Left cardiac atrium (tissue), 4 donors: ENCODE results near the gene EARS2. TPM values are rescaled to one million over a fixed set of nuclear protein-coding genes. Genes with fewer than 3 reads are reported as not detected.
"Not testable (repeated sequence)": the region's sequence is repeated elsewhere in the genome, so short reads cannot be mapped to it uniquely, and the experiment has no call there.

Experiments used
- ATAC-seq, 2 donors: fragments of 200-7000 bp; cut with Tn5 transposase; one replicate each; pipeline ENCODE4 v1.9.1; 2020; ENCODE audit warnings: mild to moderate bottlenecking in 2 of 2, moderate library complexity in 2 of 2
- DNase-seq: peaks from one replicate; pipeline ENCODE4 v3.0.0-alpha.2; 2020
- intact Hi-C, 2 donors: fragments of 100-400 bp; cut with DNase I; formaldehyde crosslinking; loops; one replicate each; pipeline versions ENCODE4 v1.14.1 to v1.15.1; 2022 to 2023
- long read RNA-seq: library from polyadenylated mRNA; unstranded; transcript quantifications from one replicate; pipeline ENCODE4 v2.0.0, GENCODE V29; 2021
- total RNA-seq, 2 donors: library from RNA; stranded (reverse); fragmentation: NEBNext Ultra II Directional; extraction: Animal tissue kit (Norgen Biotek cat#: 25700); gene quantifications; one replicate each; pipeline ENCODE4 v1.2.1, GENCODE V29; 2021
- donor health status: DM: no; HTN: yes; CAD: no.
- donor health status: DM: no; HTN: yes; CAD: no; lungs with severe emphysema.
- donor health status: DM: yes; HTN: yes; CAD: no.
- donor health status: Dilated cardiomyopathy.

EARS2 gene
- total RNA-seq, result 10 to 100 TPM; 16.6 to 19.3 TPM
- long read RNA-seq, partial matches to known transcripts, result 8 of 12 reads
- long read RNA-seq, other reads (novel, unspliced or antisense), result 1 of 12 reads

DNA sequence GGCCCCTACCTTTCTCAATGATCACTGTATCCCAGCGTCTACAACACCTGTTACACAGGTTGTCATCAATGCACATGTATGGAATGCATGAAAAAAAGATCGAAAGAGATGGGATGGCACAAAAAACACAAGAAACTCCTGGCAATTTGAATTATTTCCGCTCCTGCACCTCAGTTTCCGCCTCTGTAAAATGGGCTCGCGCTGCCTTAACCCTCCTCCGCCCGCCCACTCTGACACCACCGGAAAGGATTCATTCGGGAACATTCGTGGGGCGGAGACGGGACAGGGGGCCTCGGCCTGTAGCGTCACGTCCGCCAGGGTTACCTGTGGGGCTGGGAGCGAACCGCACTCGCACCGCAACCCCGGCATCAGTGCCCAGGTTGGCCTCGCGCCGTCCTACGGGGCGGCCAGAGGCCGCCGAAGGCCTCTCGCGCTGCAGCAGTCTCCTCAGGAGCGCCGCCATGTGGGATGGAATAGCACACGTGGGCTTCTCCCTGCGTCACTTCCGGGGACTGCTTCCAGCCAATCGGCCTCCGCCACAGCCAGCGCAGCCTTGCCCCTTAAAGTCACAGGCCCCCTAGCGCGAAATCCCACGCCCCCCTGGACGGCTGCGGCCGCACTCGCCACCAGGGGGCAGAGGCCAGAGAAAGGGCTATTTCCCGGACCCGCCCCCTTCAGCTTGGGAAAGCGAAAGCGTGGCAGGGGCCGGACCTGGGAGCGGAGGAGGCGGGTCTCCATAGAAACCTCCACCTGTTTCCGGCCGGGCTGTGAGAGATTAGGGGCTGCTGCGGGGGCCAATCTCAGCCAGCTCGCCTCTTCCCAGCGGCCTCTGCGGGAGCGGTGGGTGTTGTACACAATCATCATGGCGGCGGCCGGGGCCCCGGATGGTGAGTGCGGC, at the start of gene EARS2, which contains the start of gene UBFD1:
Gene EARS2 (minus strand): TSS at position 470 of the 898 bp plus-strand sequence. CDS start 7 bp downstream, at position 463.
Gene UBFD1 (plus strand): TSS at position 847 of the 898 bp plus-strand sequence. CDS start 16 bp downstream, at position 863.
- peak; percentile 96 to 97 for ATAC-seq
- DNase-seq, result peak; percentile 98
- intact Hi-C loops, result loop anchor here (1.0 to 5.0 kb wide), 2 partner anchors 35 to 39 kb away; partner anchors contain the start of gene NDUFAB1 (in 1 of the 2)

DNA sequence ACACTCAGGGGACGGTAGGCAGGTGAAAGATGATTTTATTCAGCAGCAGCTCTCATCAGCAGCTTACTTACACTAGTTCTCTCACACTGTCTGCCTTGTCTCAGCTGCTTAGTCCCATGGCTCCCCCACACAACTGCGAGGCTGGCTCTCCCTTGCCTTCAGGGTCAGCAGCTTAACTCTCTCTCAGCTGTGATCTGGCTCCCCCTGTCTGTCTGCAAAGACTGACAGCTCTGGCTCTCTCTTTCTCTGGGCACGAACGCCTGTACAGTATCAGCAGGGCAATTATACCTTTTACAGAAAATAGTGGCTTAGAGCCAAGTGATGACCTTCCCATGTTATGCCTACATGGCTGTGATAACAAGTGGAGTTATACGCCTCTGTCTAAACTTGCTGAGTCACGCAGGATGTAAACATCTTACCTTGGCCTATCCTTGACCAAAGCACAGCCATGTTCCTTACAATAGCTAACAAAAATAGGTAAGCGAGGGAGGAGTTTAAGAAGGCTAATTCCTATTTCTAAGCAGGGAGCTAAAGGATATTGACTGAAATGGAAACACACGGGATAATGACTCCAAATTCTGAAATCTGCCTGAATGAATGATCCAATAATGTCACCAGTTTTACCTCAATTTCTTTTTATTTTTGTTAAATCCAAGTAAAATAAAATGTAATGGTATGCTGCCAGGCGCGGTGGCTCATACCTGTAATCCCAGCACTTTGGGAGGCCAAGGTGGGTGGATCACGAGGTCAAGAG, 40.0 kb upstream of the EARS2 start:
- peak; percentile 31 to 63 for ATAC-seq

DNA sequence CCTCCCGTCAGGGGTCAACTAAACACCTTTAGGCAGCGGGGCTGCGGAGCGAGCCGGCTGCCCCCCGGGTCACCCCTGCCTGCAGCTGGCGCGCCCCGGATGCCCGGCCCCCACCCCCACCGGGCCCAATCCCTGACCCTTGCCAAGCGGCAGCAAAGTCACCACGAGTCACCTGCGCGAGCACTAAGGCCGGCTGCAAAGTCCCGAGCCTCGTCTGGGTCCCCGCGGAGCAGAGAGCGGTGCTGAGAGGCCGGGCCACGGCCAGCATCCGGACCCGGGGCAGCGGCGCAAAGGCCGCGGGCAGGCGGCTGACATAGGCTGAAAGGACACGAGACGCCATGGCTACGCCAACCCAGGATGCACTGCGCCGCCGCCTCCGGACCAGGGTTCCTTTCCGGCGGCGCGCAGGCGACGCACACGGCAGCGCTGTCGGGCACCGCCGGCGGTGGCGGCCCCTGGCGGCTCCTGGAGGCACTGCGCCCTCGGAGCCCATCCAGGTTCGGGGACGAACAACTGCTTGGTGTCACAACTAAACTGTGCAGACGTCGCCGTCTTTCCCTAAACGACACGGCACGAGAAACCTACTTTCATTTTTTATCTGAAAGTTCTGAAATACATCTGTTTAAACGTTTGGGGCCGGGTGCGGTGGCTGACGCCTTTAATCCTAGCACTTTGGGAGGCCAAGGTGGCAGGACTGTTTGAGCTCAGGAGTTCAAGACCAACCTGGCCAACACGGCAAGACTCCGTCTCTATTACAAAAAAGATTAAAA, 39.0 kb upstream of the EARS2 start, which contains the start of gene NDUFAB1:
Gene NDUFAB1 (minus strand): TSS at position 366 of the 770 bp plus-strand sequence. CDS start 26 bp downstream, at position 340.
- ATAC-seq (peak; percentile 98 to 99), DNase-seq (peak; percentile 93)
- intact Hi-C loops, result loop anchor here in 1 of 2 donors (1.0 kb wide), 1 partner anchor 39 kb away; the partner anchor contains the start of genes EARS2 and UBFD1

More for the DNA sequence above, 40.0 kb upstream of the EARS2 start:
- peak; percentile 34 for DNase-seq
- intact Hi-C loops, result no loop called here

DNA sequence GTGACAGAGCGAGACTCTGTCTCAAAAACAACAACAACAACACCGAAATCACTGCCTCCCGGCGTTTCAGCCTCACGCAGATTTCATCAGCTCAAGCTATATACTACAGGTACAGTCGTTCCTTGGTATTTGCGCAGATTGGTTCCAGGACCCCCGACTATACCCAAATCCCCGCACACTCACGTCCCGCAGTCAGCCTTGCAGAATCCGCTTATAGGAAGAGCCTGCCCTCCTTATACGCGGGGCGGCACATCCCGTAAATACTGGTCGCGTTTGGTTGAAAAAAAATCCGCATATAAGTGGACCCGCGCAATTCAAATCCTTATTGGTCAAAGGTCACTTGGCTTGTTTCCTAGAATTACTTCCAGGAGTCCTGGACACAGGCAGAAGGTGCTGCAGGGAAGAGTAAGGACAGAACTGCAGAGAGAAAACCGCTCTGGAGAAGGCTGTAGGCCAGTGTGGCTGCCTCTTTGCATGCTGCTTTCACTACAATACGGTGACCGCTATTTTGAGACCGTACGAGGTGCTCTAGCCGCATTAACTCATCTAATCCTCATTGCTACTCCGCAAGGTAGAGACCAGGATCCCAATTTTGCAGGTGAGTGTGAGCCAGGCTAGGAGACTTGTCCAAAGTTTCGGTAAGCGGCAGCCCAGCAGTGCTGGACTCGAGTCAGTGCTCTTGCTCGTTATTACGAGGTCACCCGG, 38.2 kb upstream of the EARS2 start:
- no peak for DNase-seq
- intact Hi-C loops, result no loop called here
- peak; percentile 1 to 6 for ATAC-seq

DNA sequence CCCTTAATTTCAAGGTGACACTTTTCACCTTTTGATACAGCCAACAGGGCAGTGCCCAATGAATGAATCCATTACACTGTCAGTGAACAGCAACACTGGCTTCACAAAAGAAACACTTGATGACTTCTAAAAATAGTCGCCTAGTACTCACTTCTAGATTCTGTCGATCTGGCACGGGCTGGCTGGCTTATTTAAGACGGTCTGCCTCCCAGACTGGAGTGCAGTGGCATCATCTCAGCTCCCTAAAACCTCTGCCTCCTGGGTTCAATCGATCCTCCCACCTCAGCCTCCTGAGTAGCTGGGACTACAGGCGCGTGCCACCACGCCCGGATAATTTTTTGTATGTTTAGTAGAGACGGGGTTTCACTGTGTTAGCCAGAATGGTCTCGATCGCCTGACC, 37.0 kb upstream of the EARS2 start:
- intact Hi-C loops, result loop anchor here in 1 of 2 donors (5.0 kb wide), 1 partner anchor 37 kb away; the partner anchor contains the start of genes EARS2 and UBFD1
- peak; percentile 40 for DNase-seq
- peak in 1 of 2 donors; percentile 5 for ATAC-seq

DNA sequence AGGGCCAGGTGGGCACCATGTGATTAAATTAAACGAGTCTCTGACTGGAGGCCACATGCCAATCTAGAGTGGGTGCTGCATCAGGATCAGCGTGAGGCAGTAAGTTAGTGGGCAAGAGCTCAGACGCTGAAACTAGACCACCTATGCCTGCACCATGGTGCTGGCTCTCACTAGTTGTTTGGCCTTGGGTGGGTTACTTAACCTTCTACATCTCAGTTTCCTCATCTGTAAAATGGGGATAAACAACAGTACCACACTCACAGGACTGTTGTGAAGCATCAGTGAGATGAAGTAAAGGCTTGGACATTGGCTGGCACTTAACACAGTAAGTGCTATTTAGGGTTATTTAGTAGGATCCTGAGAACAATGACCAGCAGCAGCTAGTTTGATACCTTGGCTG, 33.0 kb upstream of the EARS2 start:
- ATAC-seq, result no peak
- intact Hi-C loops, result loop anchor here (2.0 to 5.0 kb wide), 2 partner anchors 29 to 33 kb away; partner anchors contain the start of genes EARS2 (in 1 of the 2) and UBFD1 (in 1 of the 2)
- no peak for DNase-seq

DNA sequence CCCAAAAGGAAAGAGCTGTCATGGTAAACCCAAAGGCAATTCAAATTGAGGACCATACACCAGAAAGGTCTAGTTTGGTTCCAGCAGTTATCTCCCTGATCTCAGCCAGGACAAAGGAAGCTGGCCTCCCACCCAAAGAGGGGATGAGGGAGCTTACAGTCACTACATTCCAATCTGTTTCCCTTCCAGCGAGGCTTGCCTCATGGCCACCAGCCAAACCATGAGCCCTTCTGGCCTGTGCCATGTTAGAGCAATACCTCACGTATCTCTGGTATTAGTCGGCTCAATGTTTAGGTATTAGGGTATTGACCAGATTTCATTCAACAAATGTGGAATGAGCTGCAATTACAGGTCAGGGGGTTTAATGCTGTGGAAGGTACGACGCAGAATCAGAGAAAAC, 30.6 kb upstream of the EARS2 start:
- intact Hi-C loops, result no loop called here
- ATAC-seq, result peak in 1 of 2 donors; percentile 51

DNA sequence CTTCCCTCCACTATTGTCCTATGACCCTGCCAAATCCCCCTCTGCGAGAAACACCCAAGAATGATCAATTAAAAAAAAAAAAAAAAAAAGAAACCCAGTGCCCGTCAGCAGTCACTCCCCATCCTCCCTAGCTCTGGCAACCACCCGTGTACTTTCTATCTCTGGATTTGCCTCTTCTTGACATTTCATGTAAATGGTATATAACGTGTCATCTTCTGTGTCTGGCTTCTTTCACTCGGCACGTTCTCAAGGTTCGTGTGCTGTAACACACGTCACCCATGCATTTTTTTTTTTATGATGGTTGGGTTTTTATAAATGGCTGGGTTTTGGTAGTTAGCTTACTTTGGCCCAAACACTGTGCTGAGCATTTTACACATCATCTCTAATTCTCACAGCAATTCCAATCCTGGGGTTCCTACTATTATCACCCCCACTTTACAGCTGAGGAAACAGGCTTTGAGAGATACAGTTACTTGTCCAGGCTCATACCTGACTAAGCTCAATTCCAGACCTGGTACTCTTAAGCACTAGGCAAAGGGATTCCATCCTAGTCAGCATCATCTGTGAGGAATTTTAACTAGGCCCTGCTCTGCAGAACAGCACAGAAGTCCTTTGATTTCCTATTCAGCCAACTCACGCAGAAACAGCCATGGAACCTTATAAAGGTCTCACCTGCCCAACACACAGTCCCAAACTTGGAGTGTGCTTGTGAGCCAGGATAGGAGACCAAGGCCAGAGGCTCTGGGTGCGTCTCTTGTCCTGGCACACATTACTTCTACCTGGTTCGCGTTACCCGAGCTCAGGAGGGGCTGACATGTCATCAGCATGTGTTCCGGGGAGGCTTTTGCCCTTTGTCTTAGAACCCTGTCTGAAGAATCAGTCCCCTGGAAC, 27.3 kb upstream of the EARS2 start:
- intact Hi-C loops, result no loop called here
- DNase-seq, result peak; percentile 36
- peak; percentile 67 to 78 for ATAC-seq

More for the DNA sequence above, 30.6 kb upstream of the EARS2 start:
- DNase-seq, result no peak

DNA sequence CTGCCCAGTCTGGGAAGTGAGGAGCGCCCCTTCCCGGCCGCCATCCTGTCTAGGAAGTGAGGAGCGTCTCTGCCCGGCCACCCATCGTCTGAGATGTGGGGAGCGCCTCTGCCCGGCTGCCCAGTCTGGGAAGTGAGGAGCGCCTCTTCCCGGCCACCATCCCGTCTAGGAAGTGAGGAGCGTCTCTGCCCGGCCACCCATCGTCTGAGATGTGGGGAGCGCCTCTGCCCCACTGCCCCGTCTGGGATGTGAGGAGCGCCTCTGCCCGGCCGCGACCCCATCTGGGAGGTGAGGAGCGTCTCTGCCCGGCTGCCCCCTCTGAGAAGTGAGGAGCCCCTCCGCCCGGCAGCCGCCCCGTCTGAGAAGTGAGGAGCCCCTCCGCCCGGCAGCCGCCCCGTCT, 26.1 kb upstream of the EARS2 start:
- DNase-seq, ATAC-seq, intact Hi-C loops: not testable (repeated sequence)

DNA sequence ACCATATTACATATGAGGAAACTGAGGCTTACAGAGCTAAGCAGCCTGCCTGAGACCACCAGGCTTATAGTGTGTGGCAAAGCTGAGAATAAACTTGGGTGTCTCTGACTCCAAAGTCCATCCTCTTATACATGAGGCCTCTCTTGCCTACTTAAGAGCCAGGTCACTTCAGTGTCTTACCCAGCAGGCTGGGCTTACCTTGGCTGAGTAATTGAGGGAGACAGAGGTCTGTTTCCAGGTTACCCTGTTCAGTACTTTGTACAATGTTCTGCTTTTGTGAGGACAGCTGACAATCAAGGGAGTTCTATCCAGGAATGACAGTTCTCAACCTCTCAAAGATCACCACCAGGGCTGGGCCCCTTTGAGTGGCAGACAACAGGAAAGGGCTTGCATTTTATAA, 24.6 kb upstream of the EARS2 start:
- intact Hi-C loops, result no loop called here
- no peak for ATAC-seq
- DNase-seq, result no peak

DNA sequence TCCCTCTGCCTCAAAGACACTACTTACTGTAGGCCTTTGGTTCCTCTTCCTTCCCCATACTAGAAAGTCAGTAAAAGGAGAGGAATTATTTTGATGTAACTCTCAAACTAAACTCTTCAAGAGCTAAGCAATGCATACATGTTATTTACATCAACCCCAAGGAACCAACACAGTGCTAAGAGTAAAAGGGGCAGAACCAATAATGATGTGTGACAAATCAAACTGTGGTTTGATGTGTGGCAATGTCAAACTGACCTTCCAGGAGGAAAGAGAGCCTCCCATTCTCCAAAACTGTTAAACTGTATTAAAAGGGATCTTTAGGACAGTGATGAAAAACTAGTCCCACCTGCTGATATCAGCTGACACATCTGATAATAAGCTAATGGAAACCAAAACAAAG, 23.2 kb upstream of the EARS2 start:
- ATAC-seq, result no peak
- DNase-seq, result no peak
- intact Hi-C loops, result no loop called here

DNA sequence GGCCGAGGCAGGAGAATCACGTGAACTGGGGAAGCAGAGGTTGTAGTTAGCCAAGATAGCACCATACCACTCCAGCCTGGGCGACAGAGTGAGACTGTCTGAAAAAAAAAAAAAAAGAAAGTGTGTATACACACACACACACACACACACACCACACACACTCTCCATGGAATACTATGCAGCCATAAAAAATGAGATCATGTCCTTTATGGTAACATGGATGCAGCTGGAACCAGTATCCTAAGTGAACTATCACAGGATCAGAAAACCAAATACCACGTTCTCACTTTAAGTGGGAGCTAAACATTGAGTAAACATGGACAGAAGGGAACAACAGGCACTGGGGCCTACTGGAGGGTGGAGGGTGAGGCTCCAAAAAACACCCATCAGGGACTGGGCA, 22.2 kb upstream of the EARS2 start:
- ATAC-seq (no peak), DNase-seq (no peak)
- intact Hi-C loops, result no loop called here

DNA sequence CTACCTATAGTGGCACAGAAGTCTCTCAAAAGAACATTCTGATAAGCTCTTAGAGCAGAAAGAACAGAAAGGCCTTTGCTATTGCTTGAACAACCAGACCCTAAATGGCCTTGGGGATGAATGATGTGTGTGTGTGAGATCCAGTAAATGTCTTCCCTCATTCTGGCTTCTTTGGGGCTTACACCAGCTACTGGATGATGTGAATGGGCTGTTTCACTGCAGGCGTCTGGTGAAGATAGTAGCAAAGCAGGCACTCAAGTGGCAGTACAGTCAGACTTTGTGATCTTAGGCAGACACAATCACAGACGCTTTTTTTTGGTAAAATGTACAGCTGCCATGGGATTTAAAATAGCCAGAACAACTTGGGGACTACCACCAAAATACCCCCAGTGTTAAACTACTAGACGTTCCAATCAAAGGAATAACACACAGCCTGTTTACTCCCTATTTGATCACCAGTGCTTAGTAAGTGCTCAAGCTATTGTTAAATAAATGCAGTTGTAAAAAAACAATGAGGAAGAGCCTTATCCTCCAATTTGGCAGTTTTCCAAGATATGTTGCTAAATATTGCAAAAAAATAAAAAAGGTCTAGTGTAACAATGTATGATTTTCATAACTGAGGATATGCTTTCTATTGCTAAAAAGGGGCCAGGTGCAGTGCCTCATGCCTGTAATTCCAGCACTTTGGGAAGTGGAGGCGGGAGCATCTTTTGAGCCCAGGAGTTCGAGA, 21.1 kb upstream of the EARS2 start:
- intact Hi-C loops, result no loop called here
- DNase-seq (no peak), ATAC-seq (peak in 1 of 2 donors; percentile 10)

DNA sequence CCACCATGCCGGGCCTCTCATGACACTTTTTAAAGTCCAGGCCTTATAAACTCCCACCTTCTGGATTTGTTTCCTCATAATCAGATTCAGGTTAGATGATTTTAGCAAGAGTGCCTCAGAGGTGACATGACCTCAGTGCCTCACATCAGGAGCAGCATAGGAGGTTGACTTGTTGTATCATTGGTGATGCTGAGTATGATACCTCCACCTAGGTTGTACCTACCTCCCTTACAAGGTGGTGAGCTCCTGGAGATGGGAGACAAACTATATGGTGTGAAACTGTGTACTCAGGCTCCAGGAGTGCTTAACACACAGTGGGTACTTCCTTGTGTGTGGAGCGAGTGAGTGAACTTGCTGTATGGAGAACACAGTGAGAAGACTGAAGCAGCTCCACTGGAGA, 20.3 kb upstream of the EARS2 start:
- no peak for DNase-seq
- intact Hi-C loops, result no loop called here
- ATAC-seq, result no peak

DNA sequence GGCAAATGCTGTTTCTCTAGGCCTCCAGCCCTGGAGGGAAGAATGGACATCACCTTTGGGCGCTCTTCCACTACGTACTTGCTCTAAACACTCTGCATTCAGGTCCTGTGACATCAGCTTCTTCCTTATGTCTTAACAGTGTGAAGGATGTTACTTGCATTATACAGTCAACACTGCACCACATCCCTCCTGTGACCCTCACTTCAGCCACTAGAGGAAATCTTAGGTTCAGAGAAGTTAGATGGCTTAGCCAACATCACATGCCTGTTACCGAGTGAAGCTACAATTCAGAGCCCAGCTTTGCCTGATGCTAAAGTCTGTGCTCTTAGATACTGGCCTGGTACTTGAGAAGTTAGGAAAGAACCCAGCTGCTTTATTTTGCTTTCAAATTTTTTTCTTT, 18.7 kb upstream of the EARS2 start:
- intact Hi-C loops, result no loop called here
- ATAC-seq, result no peak

DNA sequence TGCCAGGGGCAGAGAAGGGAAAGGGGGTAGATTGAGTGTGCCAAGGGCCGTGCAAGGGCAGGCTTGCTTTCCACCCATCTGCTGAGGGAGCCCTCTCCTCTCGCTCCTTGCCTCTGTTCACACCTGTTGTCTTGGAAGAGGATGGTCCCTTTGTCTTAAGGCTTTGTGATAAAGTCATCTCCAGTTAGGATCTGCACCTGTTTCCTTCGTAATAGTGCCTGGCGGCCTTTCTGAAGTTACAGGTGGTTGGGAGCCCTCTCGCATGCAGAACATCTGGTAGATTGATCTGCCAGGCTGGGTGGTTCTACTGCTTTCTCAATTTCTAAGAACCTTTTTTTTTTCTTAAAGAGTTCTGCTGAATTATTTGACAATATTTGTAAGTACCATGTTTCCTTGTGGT, 16.7 kb upstream of the EARS2 start:
- DNase-seq, result no peak
- intact Hi-C loops, result no loop called here
- no peak for ATAC-seq

More for the DNA sequence above, 18.7 kb upstream of the EARS2 start:
- DNase-seq, result no peak
